Measurements from ENCODE around the gene CDH13.

CDH13 gene

GRCh38 chr16:82965808-82966207 lies 339.0 kb downstream of the CDH13 start:
- H3K4me3 ChIP-seq = no peak overlapping the region
- no peaks in the 10 kb centered on the region for H3K9me3 ChIP-seq
- no peak for TF ChIP-seq CTCF (IDR thresholded peaks at IDR 0.05)
- no peaks in the 10 kb centered on the region for H3K4me1 ChIP-seq
- DNase-seq = no peak
- no peaks in the 10 kb centered on the region for H3K27me3 ChIP-seq
- intact Hi-C loops (cut with DNase I; ENCODE audit: low total_unique reads) = no loop called here
- no peak overlapping the region for H3K27ac ChIP-seq
- no peaks in the 10 kb centered on the region for H3K36me3 ChIP-seq

DNA sequence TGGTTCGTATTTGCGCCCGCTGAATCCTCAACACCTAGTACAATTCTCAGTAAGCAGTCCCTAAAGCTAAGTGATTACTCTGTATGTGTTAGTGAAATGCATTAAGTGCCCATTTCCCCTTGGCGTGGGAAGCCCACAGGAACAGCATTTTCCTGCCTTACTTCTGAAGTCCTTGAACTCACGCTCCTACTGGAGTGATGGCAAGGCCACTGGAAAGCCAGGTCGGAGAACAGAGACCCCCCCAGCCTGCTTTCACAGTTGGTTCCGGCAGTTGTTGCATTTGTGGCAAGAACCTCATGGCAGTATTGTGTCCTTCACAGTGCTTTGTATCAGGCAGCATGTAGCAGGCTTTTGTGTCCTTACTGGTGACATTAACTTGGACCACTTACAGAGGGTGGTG lies 340.7 kb downstream of the CDH13 start:
- no peaks in the 10 kb centered on the region for H3K36me3 ChIP-seq
- no peaks in the 10 kb centered on the region for H3K27me3 ChIP-seq
- no peaks in the 10 kb centered on the region for H3K9me3 ChIP-seq
- no peak for DNase-seq
- H3K4me3 ChIP-seq = no peak overlapping the region
- no peak overlapping the region for H3K27ac ChIP-seq
- TF ChIP-seq CTCF (IDR thresholded peaks at IDR 0.05) = no peak
- intact Hi-C loops (cut with DNase I; ENCODE audit: low total_unique reads) = no loop called here
- H3K4me1 ChIP-seq = no peaks in the 10 kb centered on the region

GRCh38 chr16:82971126-82971525 lies 344.4 kb downstream of the CDH13 start:
- H3K36me3 ChIP-seq = no peaks in the 10 kb centered on the region
- no peaks in the 10 kb centered on the region for H3K9me3 ChIP-seq
- no peaks in the 10 kb centered on the region for H3K27me3 ChIP-seq
- H3K27ac ChIP-seq = no peak overlapping the region
- no peak for TF ChIP-seq CTCF (IDR thresholded peaks at IDR 0.05)
- DNase-seq = no peak
- intact Hi-C loops (cut with DNase I; ENCODE audit: low total_unique reads) = no loop called here
- no peaks in the 10 kb centered on the region for H3K4me1 ChIP-seq
- no peak overlapping the region for H3K4me3 ChIP-seq

DNA sequence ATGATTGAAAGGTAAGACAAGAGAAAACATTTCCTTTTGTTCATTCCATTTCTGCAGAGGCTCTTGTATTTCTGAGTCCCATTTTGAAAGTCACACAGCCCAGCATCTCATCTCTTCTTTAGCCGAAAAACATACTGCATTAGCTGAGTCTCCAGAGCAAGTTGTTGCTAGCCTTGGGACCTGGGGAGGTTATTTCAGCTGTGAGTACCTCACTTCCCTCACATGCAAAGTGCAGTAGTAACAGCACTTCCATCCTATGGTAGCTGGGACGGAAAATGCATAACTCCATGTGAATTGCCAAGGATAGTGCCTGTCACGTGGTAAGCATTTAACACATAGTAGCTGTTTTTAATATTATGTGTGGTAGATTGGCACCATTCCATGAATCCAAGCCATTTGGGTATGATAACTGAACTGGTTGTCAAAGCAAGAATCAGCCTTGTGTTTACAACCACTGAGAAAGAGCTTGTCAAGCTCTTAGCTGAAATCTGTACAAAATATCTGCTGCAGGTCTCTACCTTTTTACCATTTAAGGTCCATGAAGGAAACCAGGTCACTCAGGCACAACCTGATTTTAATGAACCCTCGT lies 345.7 kb downstream of the CDH13 start:
- Histone ChIP-seq H3K4me3 (no peak overlapping the region), H3K4me1 (no peaks in the 10 kb centered on the region), H3K27me3 (no peaks in the 10 kb centered on the region), H3K27ac (no peak overlapping the region), H3K36me3 (no peaks in the 10 kb centered on the region), H3K9me3 (no peaks in the 10 kb centered on the region)
- no peak for TF ChIP-seq CTCF (IDR thresholded peaks at IDR 0.05)
- intact Hi-C loops (cut with DNase I; ENCODE audit: low total_unique reads) = no loop called here
- DNase-seq = no peak

DNA sequence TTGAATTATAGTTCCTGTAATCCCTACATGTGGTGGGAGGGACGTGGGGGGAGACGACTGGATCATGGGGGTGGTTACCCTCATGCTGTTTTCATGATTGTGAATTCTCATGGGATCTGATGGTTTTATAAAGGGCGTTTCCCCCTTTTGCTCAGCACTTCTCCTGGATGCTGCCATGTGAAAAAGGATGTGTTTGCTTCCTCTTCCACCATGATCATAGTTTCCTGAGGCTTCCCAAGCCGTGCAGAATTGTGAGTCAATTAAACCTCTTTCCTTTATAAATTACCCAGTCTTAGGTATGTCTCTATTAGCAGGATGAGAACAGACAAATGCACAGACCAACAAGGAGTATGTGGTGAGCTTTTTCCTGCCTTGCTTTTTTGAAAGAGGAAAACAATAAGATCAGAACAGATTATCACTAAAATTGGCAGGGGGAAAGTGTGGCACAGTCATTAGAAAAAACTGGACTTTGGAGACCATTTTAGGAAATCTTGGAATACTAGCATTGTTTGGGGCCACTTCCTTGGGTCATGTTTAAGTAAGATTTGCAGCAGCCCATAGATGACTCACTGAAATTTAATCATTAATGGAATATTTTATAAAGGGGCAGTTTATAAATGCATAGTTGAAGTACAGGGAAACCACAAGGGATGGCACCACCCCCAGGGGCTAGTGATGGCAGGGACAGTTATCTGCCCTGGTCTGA lies 352.8 kb downstream of the CDH13 start:
- no peak overlapping the region for H3K27ac ChIP-seq
- no peaks in the 10 kb centered on the region for H3K27me3 ChIP-seq
- no peaks in the 10 kb centered on the region for H3K36me3 ChIP-seq
- H3K4me1 ChIP-seq = peaks cover 0 to 4% (median 2%) of the 10 kb centered on the region in 4 donors
- intact Hi-C loops (cut with DNase I; ENCODE audit: low total_unique reads) = no loop called here
- no peaks in the 10 kb centered on the region for H3K9me3 ChIP-seq
- H3K4me3 ChIP-seq = no peak overlapping the region
- no peak for DNase-seq
- no peak for TF ChIP-seq CTCF (IDR thresholded peaks at IDR 0.05)

Data from tibial artery (tissue), 4 donors.